Liver (tissue), 9 donors: ENCODE results near the gene CCDC33. TPM values are rescaled to one million over a fixed set of nuclear protein-coding genes. Genes with fewer than 3 reads are reported as not detected.

ENCODE experiments used
- DNase-seq: peaks from one replicate; pipeline ENCODE4 v3.0.0-alpha.2; 2017; ENCODE audit warnings: low spot score
- H3K27ac ChIP-seq, 2 donors: one replicate each; pipeline ENCODE4 v1.7.0; 2013; ENCODE audit warnings: inconsistent platforms in 2 of 2, low read length in 2 of 2, control low read depth in 1 of 2, low read depth in 1 of 2, mild to moderate bottlenecking in 1 of 2
- H3K27me3 ChIP-seq, 4 donors: one replicate each; pipeline versions ENCODE4 v1.6.1 to v1.7.0; 2013; ENCODE audit warnings: low read length in 3 of 4, inconsistent platforms in 1 of 4, mild to moderate bottlenecking in 1 of 4, moderate library complexity in 1 of 4; ENCODE audit not compliant: control insufficient read depth in 4 of 4, insufficient read depth in 4 of 4
- H3K36me3 ChIP-seq, 4 donors: one replicate each; pipeline versions ENCODE4 v1.6.1 to v1.7.0; 2013; ENCODE audit warnings: low read length in 3 of 4, mild to moderate bottlenecking in 3 of 4, low read depth in 1 of 4, moderate library complexity in 1 of 4; ENCODE audit not compliant: control insufficient read depth in 4 of 4, insufficient read depth in 3 of 4
- H3K4me1 ChIP-seq, 4 donors: one replicate each; pipeline versions ENCODE4 v1.6.1 to v1.7.0; 2013; ENCODE audit warnings: low read length in 3 of 4, mild to moderate bottlenecking in 3 of 4, moderate library complexity in 1 of 4; ENCODE audit not compliant: control insufficient read depth in 4 of 4, insufficient read depth in 4 of 4
- H3K4me3 ChIP-seq, 3 donors: one replicate each; pipeline versions ENCODE4 v1.6.1 to v1.7.0; 2013; ENCODE audit warnings: low read length in 3 of 3, control low read depth in 1 of 3, low read depth in 1 of 3, mild to moderate bottlenecking in 1 of 3
- H3K9ac ChIP-seq, 2 donors: one replicate each; pipeline ENCODE4 v1.7.0; 2013; ENCODE audit warnings: low read length in 2 of 2, mild to moderate bottlenecking in 2 of 2, moderate library complexity in 2 of 2, control low read depth in 1 of 2, low read depth in 1 of 2
- H3K9me3 ChIP-seq, 4 donors: one replicate each; pipeline versions ENCODE4 v1.6.1 to v1.7.0; 2013; ENCODE audit warnings: low read length in 3 of 4; ENCODE audit not compliant: control insufficient read depth in 4 of 4
- FOXA1 ChIP-seq: IDR thresholded peaks from 2 replicates; pipeline ENCODE4 v1.6.1; 2016; ENCODE audit warnings: antibody characterized with exemption
- FOXA2 ChIP-seq: IDR thresholded peaks from 2 replicates; pipeline ENCODE4 v1.6.1; 2016; ENCODE audit warnings: antibody characterized with exemption
- JUND ChIP-seq, 2 donors: IDR thresholded peaks; 2 replicates each; pipeline ENCODE4 v1.6.1; 2016; ENCODE audit warnings: antibody characterized with exemption in 2 of 2
- RXRA ChIP-seq, 2 donors: IDR thresholded peaks; 2 replicates each; pipeline ENCODE4 v1.6.1; 2017 to 2018; ENCODE audit warnings: antibody characterized with exemption in 2 of 2, mild to moderate bottlenecking in 1 of 2
- SP1 ChIP-seq: IDR thresholded peaks from 2 replicates; pipeline ENCODE4 v1.6.1; 2018; ENCODE audit warnings: antibody characterized with exemption, mild to moderate bottlenecking
- TAF1 ChIP-seq: conservative IDR thresholded peaks from 2 replicates; pipeline ENCODE4 v1.6.1; 2016; ENCODE audit warnings: antibody characterized with exemption, mild to moderate bottlenecking
- YY1 ChIP-seq: IDR thresholded peaks from 2 replicates; pipeline ENCODE4 v1.6.1; 2016; ENCODE audit warnings: antibody characterized with exemption, mild to moderate bottlenecking
- WGBS: extraction: QIAGEN DNeasy Blood & Tissue Kit; methylation state at CpG from one replicate; pipeline ENCODE4 v1.1.7; 2013; 5-methylcytosine and 5-hydroxymethylcytosine counted together
- polyA plus RNA-seq, 2 donors: library from polyadenylated mRNA; stranded (reverse) in 1 of 2; unstranded in 1 of 2; fragments of 200-250 nt in 1 of 2; fragments of >200 nt in 1 of 2; fragmentation: Nextera tagmentation in 1 of 2; extraction: Ambion mirVana in 1 of 2; gene quantifications; one replicate each; pipeline versions ENCODE4 v1.2.1 to v1.2.3, GENCODE V29; 2013 to 2015
- total RNA-seq, 2 donors: library from RNA; depleted of rRNA; stranded (reverse); fragments of >200 nt; gene quantifications; one replicate each; pipeline ENCODE4 v1.2.3, GENCODE V29; 2014
- TF ChIP-seq, protein P1 (sequence below): IDR thresholded peaks from 2 replicates; pipeline ENCODE4 v1.6.1; 2016; ENCODE audit warnings: antibody characterized with exemption, mild to moderate bottlenecking
- TF ChIP-seq, protein P2 (sequence below): IDR thresholded peaks from 2 replicates; pipeline ENCODE4 v1.6.1; 2016; ENCODE audit warnings: antibody characterized with exemption
- donor health status: healthy.
- donor health status: healthy.
- donor health status: healthy.
- donor health status: healthy.
- donor health status: healthy.

CCDC33 gene
- total and polyA plus RNA-seq, 4 donors, result not detected

DNA sequence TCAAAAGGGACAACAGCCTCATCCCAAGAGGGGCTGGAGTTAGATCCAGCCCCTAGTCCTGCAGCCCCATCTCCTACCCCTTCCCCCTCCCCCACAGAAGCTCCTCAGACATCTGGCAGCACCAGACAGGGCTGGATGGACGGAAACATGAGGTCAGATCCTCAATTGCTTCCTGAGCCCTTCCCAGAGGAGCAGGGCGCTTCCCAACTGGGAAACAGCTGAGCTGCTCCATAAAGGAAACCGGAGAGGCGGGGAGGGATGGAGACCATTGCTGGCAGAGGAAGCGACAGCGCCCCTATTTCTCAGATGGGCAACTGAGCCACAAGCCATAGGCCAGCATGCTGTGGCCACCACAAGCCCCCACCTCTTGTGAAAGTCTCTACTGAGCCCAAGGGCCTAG, 149.6 kb downstream of the CCDC33 start:
- no peaks in the 10 kb centered on the region for H3K4me1 ChIP-seq
- TF ChIP-seq, protein P1, sequence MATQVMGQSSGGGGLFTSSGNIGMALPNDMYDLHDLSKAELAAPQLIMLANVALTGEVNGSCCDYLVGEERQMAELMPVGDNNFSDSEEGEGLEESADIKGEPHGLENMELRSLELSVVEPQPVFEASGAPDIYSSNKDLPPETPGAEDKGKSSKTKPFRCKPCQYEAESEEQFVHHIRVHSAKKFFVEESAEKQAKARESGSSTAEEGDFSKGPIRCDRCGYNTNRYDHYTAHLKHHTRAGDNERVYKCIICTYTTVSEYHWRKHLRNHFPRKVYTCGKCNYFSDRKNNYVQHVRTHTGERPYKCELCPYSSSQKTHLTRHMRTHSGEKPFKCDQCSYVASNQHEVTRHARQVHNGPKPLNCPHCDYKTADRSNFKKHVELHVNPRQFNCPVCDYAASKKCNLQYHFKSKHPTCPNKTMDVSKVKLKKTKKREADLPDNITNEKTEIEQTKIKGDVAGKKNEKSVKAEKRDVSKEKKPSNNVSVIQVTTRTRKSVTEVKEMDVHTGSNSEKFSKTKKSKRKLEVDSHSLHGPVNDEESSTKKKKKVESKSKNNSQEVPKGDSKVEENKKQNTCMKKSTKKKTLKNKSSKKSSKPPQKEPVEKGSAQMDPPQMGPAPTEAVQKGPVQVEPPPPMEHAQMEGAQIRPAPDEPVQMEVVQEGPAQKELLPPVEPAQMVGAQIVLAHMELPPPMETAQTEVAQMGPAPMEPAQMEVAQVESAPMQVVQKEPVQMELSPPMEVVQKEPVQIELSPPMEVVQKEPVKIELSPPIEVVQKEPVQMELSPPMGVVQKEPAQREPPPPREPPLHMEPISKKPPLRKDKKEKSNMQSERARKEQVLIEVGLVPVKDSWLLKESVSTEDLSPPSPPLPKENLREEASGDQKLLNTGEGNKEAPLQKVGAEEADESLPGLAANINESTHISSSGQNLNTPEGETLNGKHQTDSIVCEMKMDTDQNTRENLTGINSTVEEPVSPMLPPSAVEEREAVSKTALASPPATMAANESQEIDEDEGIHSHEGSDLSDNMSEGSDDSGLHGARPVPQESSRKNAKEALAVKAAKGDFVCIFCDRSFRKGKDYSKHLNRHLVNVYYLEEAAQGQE, result no peak
- TF ChIP-seq, protein P2, sequence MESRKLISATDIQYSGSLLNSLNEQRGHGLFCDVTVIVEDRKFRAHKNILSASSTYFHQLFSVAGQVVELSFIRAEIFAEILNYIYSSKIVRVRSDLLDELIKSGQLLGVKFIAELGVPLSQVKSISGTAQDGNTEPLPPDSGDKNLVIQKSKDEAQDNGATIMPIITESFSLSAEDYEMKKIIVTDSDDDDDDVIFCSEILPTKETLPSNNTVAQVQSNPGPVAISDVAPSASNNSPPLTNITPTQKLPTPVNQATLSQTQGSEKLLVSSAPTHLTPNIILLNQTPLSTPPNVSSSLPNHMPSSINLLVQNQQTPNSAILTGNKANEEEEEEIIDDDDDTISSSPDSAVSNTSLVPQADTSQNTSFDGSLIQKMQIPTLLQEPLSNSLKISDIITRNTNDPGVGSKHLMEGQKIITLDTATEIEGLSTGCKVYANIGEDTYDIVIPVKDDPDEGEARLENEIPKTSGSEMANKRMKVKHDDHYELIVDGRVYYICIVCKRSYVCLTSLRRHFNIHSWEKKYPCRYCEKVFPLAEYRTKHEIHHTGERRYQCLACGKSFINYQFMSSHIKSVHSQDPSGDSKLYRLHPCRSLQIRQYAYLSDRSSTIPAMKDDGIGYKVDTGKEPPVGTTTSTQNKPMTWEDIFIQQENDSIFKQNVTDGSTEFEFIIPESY, result no peak
- no peak for TF ChIP-seq TAF1
- TF ChIP-seq RXRA (IDR thresholded peaks at IDR 0.05), result no peak
- no peak for TF ChIP-seq FOXA2
- no peak for TF ChIP-seq SP1
- TF ChIP-seq JUND (IDR thresholded peaks at IDR 0.05), result no peak
- no peak for TF ChIP-seq FOXA1
- no peak for TF ChIP-seq YY1
- H3K9ac ChIP-seq, result no peak overlapping the region
- H3K36me3 ChIP-seq, result no peaks in the 10 kb centered on the region
- DNase-seq, result peak; percentile 33
- H3K4me3 ChIP-seq, result no peak overlapping the region
- H3K27me3 ChIP-seq, result no peaks in the 10 kb centered on the region
- no peak overlapping the region for H3K27ac ChIP-seq
- H3K9me3 ChIP-seq, result no peaks in the 10 kb centered on the region
- 83% methylated on average over 6 of the region's 6 CpGs for WGBS

Other genes starting within 250 kb of the CCDC33 start
- 1 to 10 TPM; 5.6 to 7.1 TPM for gene STOML1, start 244.0 kb upstream of the CCDC33 start, total RNA-seq
- gene STOML1, start 244.0 kb upstream of the CCDC33 start, polyA plus RNA-seq, result 1 to 10 TPM; 5.4 to 9.4 TPM
- gene PML, start 241.6 kb upstream of the CCDC33 start, total RNA-seq, result 10 to 100 TPM; 12.4 to 15.2 TPM
- 1 to 10 TPM; 8.2 to 9.2 TPM for gene PML, start 241.6 kb upstream of the CCDC33 start, polyA plus RNA-seq
- 1 to 10 TPM; 1.2 to 1.4 TPM for gene GOLGA6A, start 153.8 kb upstream of the CCDC33 start, total RNA-seq
- under 1 TPM; 0.06 to 0.08 TPM for gene GOLGA6A, start 153.8 kb upstream of the CCDC33 start, polyA plus RNA-seq
- not detected for gene ISLR2, start 105.7 kb upstream of the CCDC33 start, total RNA-seq
- gene ISLR2, start 105.7 kb upstream of the CCDC33 start, polyA plus RNA-seq, result under 1 TPM in 1 of 2 donors, not detected in 1; 0.03 TPM
- gene ISLR, start 62.6 kb upstream of the CCDC33 start, total RNA-seq, result 1 to 10 TPM; 2.4 to 3.2 TPM
- gene ISLR, start 62.6 kb upstream of the CCDC33 start, polyA plus RNA-seq, result 1 to 10 TPM; 3.9 to 4.2 TPM
- 1 to 10 TPM in 1 of 2 donors, not detected in 1; 3.1 TPM for gene STRA6, start 33.5 kb upstream of the CCDC33 start, total RNA-seq
- not detected for gene STRA6, start 33.5 kb upstream of the CCDC33 start, polyA plus RNA-seq
- 1 to 10 TPM in 1 of 2 donors, under 1 TPM in 1; 0.47 to 2.3 TPM for gene CYP11A1, start 131.3 kb downstream of the CCDC33 start, total RNA-seq
- gene CYP11A1, start 131.3 kb downstream of the CCDC33 start, polyA plus RNA-seq, result 1 to 10 TPM; 1.5 to 2.2 TPM
- gene SEMA7A, start 197.6 kb downstream of the CCDC33 start, total RNA-seq, result 10 to 100 TPM in 1 of 2 donors, 1 to 10 TPM in 1; 1.4 to 18.1 TPM
- 1 to 10 TPM in 1 of 2 donors, under 1 TPM in 1; 0.14 to 1.4 TPM for gene SEMA7A, start 197.6 kb downstream of the CCDC33 start, polyA plus RNA-seq
- 10 to 100 TPM; 12.7 to 17.6 TPM for gene UBL7, start 224.8 kb downstream of the CCDC33 start, total RNA-seq
- 10 to 100 TPM; 18.9 to 19.5 TPM for gene UBL7, start 224.8 kb downstream of the CCDC33 start, polyA plus RNA-seq